Cardiac muscle cell (in vitro differentiated cells and primary cell): Measurements from ENCODE around the gene FAM89B. TPM values are rescaled to one million over a fixed set of nuclear protein-coding genes. Genes with fewer than 3 reads are reported as not detected.

Experiments
- DNase-seq, 2 donors: peaks; one replicate each; pipeline versions ENCODE4 v3.0.0 to v3.0.0-alpha.2; 2010 to 2017; ENCODE audit warnings: low read depth in 1 of 2, low spot score in 1 of 2
- H3K27ac ChIP-seq: fragments of 200-600 bp; sonication (generic); 2 replicates; pipeline ENCODE4 v1.5.1; 2016
- H3K27me3 ChIP-seq: fragments of 200-600 bp; sonication (generic); 2 replicates; pipeline ENCODE4 v1.6.0; 2016; ENCODE audit warnings: control low read depth
- H3K36me3 ChIP-seq: fragments of 200-600 bp; sonication (generic); 2 replicates; pipeline ENCODE4 v1.5.1; 2016; ENCODE audit warnings: control low read depth
- H3K4me1 ChIP-seq: fragments of 200-600 bp; sonication (generic); 2 replicates; pipeline ENCODE4 v1.8.1; 2017; ENCODE audit warnings: low read depth, mild to moderate bottlenecking, mixed run types
- H3K4me3 ChIP-seq: fragments of 200-600 bp; sonication (generic); 2 replicates; pipeline ENCODE4 v1.5.1; 2016; ENCODE audit warnings: mild to moderate bottlenecking
- H3K9me3 ChIP-seq: fragments of 200-600 bp; sonication (generic); 2 replicates; pipeline ENCODE4 v1.5.1; 2017; ENCODE audit warnings: low read depth, mild to moderate bottlenecking, control low read depth
- polyA plus RNA-seq: library from polyadenylated mRNA; unstranded; fragments of >200 nt; fragmentation: Nextera tagmentation; extraction: Ambion mirVana; gene quantifications from 2 replicates; pipeline ENCODE4 v1.2.1, GENCODE V29; 2016
- total RNA-seq: library from RNA; depleted of rRNA; stranded (reverse); fragments of >200 nt; gene quantifications from 2 replicates; pipeline ENCODE4 v1.2.3, GENCODE V29; 2016
- TF ChIP-seq, protein P1 (sequence below): IDR thresholded peaks from 2 replicates; pipeline ENCODE4 v1.5.1; 2012; ENCODE audit warnings: low read depth, mild to moderate bottlenecking, low read length

The FAM89B gene
- total and polyA plus RNA-seq, 2 experiments from 2014 or later, result 42.9 to 132 TPM

DNA sequence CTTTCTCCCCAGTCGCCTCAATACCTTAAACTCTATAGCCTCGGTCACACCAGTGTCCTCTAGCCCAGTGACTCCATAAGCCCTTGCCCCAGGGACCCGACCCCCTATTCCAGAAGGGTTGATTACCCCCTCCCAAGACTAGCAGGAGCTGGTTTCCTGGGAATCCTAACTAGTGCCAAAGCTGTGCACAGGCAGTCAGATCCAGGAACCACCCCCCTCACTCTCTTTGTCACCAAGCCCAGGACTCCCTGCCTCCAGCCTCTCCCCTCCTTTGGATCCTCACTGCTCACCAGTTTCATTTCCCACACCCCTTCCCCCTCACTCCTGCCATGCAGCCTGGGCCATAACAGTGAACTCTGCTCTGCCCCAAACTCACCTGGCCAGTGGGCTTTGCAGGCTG lies 23.9 kb upstream of the FAM89B start:
- peaks cover under 1% of the 10 kb centered on the region for H3K4me1 ChIP-seq
- DNase-seq, result no peak
- H3K9me3 ChIP-seq, result no peaks in the 10 kb centered on the region
- TF ChIP-seq, protein P1, sequence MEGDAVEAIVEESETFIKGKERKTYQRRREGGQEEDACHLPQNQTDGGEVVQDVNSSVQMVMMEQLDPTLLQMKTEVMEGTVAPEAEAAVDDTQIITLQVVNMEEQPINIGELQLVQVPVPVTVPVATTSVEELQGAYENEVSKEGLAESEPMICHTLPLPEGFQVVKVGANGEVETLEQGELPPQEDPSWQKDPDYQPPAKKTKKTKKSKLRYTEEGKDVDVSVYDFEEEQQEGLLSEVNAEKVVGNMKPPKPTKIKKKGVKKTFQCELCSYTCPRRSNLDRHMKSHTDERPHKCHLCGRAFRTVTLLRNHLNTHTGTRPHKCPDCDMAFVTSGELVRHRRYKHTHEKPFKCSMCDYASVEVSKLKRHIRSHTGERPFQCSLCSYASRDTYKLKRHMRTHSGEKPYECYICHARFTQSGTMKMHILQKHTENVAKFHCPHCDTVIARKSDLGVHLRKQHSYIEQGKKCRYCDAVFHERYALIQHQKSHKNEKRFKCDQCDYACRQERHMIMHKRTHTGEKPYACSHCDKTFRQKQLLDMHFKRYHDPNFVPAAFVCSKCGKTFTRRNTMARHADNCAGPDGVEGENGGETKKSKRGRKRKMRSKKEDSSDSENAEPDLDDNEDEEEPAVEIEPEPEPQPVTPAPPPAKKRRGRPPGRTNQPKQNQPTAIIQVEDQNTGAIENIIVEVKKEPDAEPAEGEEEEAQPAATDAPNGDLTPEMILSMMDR, result no peak
- no peaks in the 10 kb centered on the region for H3K36me3 ChIP-seq
- no peak overlapping the region for H3K27ac ChIP-seq
- H3K4me3 ChIP-seq, result no peak overlapping the region
- H3K27me3 ChIP-seq, result peaks cover 20% of the 10 kb centered on the region

DNA sequence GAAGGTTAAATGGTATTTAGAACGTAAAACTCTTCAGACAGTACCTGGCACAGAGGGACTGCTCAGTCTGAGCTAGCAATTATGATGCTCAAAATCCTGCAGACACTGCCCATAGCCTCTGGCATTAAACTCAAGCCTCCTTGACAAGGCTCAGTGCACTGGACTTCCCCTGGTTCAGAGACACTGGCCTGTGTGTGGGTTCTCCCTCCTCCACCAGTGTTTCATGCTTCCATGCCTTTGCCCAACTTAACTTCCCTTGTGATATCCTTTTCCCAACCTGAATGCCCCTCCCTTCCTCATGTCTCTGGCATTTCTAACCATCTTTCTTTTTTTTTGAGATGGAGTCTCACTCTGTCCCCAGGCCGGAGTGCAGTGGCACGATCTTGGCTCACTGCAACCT lies 23.2 kb upstream of the FAM89B start:
- Histone ChIP-seq H3K4me3 (no peak overlapping the region), H3K36me3 (no peaks in the 10 kb centered on the region), H3K27me3 (peaks cover 20% of the 10 kb centered on the region), H3K9me3 (no peaks in the 10 kb centered on the region), H3K4me1 (peaks cover 7% of the 10 kb centered on the region), H3K27ac (no peak overlapping the region)
- TF ChIP-seq, protein P1, result no peak
- DNase-seq, result no peak

DNA sequence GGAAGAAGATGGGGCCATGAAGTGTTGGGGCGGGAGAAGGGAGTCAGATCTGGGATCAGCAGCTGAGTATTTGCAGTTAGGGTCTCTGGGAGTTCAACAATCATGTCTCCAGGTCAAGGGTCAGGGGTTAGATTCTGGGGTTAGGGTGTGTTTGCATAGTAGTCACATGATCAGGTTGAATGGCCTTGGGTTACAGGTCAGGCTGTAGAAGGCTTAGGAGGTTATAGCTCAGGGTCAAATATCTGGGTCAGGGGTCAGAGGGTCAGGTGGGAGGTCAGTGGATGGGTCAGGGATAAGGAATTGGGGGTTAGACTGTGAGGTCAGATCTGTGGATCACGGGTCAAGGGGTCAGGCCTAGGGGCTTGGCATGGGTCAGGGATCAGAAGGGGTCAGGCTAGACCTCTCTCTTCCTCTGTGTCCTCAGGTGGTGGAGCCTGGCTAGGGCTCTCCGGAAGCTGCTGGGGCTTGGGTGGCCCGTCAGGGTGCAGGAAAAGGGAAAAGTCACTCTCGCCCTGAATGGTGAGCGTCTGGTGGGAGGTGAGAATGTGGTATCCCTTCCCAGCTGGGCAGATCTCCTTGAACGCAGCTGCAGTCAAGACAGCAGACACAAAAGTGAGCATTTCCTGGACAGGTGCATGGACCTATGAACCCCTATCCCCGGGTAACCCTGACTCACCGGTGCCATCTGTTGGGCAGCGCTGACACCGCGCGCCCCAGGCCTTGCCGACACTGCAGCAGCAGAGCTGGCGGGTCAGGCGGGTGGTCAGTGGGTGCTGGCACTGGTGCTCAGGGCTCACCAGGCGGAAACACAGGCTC lies 20.6 kb upstream of the FAM89B start:
- Histone ChIP-seq H3K4me3 (no peak overlapping the region), H3K27me3 (peaks cover 20% of the 10 kb centered on the region), H3K27ac (no peak overlapping the region), H3K36me3 (no peaks in the 10 kb centered on the region), H3K9me3 (no peaks in the 10 kb centered on the region), H3K4me1 (peaks cover 8% of the 10 kb centered on the region)
- TF ChIP-seq, protein P1, result peak; percentile 38
- peak in 1 of 2 donors; percentile 71 for DNase-seq

DNA sequence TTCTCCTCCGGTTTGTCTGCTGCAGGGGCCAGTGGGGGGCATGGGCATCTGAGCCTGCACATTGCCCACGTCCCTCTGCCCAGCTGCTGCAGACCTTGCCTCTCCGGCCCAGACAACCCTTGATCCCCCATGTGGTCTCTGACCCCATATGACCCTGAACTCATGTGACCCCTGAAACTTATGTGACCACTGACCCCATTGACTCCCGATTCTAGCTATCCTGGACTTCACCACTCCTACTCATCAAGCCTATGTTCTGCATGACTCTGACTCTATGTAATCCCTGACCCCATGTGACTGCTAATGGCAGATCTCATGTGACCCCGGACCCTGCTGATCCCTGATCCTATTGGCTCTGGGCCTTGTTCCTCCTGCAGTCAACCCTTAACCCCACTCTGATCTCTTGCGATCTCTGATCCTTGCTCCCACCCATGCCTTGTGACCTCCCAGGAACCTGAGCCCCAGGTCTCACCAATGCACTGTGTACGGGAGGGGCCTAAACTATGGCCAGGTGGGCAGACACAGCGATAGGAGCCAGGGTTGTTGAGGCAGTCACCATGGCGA lies 19.9 kb upstream of the FAM89B start:
- TF ChIP-seq, protein P1, result no peak
- DNase-seq, result no peak

DNA sequence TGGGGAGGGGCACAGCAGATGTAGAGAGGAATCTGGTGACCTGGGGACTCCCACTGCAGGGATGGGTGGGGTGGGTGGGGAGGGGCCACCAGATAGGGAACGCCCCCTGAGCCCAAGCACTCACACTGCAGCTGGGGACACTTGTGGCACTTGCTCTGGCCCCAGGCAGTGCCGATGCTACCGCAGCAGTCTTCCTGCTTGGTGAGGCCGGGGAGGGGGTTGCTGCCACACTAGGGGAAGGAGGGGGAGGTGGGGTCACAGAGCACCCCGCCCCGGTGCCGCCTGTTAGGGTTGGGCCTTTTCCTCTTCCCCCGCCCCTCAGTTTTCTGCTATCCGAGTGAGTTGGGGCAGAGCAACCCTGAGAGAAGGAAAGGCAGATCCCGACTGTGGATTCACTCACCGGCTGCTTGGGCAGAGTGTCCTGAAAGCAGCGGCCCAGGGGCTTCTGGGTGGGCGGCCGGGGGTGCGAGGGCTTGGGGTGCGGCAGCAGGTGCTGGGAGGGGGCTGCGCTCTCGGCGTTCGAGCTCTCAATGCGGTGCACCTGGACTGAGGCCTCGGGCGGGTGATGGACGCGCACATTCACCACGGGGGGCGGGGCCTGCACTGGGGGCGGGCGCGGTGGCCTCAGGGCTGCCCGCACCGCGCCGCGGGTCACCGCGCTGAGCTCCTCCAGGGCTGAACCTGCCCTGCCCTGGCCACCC lies 18.9 kb upstream of the FAM89B start:
- Histone ChIP-seq H3K4me1 (peaks cover 15% of the 10 kb centered on the region), H3K9me3 (no peaks in the 10 kb centered on the region), H3K27me3 (peaks cover 6% of the 10 kb centered on the region), H3K27ac (no peak overlapping the region), H3K4me3 (no peak overlapping the region), H3K36me3 (no peaks in the 10 kb centered on the region)
- no peak for DNase-seq
- TF ChIP-seq, protein P1, result no peak

More for the DNA sequence above, 19.9 kb upstream of the FAM89B start:
- no peaks in the 10 kb centered on the region for H3K9me3 ChIP-seq
- H3K27me3 ChIP-seq, result peaks cover 16% of the 10 kb centered on the region
- peaks cover 14% of the 10 kb centered on the region for H3K4me1 ChIP-seq
- H3K4me3 ChIP-seq, result no peak overlapping the region
- no peaks in the 10 kb centered on the region for H3K36me3 ChIP-seq
- no peak overlapping the region for H3K27ac ChIP-seq
